ENCODE measurements around the gene EFCAB9. TPM values are rescaled to one million over a fixed set of nuclear protein-coding genes. Genes with fewer than 3 reads are reported as not detected.

EFCAB9 gene
- polyA plus RNA-seq, 2 of the 4 experiments (the other 2 are of a cell fraction) = not detected

DNA sequence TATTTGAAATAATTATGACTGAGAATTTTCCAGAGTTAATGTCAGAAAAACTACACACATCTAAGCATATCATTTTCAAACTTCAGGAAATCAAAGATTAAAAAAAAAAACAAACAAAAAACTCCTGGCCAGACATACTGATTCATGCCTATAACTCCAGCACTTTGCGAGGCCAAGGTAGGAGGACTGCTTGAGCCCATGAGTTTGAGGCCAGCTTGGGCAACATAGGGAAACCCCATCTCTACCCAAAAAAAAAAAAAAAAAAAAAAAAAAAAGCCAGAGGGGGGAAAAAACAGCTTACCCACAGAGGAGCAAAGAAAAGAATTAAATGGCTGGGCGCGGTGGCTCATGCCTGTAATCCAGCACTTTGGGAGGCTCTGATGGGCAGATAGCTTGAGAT lies 22.4 kb downstream of the EFCAB9 start:
- 94% methylated on average over 3 of the region's 3 CpGs for WGBS (ENCODE audit: missing lambda C conversion rate)
- CTCF ChIA-PET = no interaction called here
- no peak overlapping the region for H3K4me2 ChIP-seq
- no peak overlapping the region for H3K4me3 ChIP-seq
- H3K4me1 ChIP-seq = peaks cover 13% of the 10 kb centered on the region
- no peak overlapping the region for H3K27ac ChIP-seq
- DNase-seq (ENCODE audit: low read depth in 1 of 2, low spot score in 1 of 2) (no peak), ATAC-seq (peak in 1 of 2 experiments; percentile 36; a peak in 2 of 6 replicates), FAIRE-seq (no peak)
- no peak for TF ChIP-seq FOSB (CRISPR knock-in tag; IDR thresholded peaks at IDR 0.05)
- TF ChIP-seq SMC3 (IDR thresholded peaks at IDR 0.05) = no peak
- TF ChIP-seq ZC3H11A (IDR thresholded peaks at IDR 0.05) = no peak
- POLR2A ChIA-PET = no interaction called here
- H3K9me3 ChIP-seq = no peaks in the 10 kb centered on the region

DNA sequence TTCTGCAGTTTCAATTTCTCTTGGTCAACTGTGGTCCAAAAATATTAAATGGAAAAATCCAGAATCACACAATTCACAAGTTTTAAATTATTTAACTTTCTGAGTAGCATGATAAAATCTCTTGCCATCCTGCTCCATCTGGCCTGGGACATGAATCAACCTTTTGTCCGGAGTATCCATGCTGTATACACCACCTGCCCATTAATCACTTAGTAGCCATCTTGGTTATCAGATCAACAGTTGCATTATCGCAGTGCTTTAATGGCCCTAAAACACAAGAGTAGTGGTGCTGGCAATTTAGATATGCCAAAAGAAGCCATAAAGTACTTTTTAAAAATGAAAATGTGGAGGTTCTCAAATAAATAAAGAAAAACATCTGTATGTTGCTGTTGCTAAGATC lies 25.3 kb downstream of the EFCAB9 start:
- H3K27ac ChIP-seq = no peak overlapping the region
- H3K4me1 ChIP-seq = peaks cover 13% of the 10 kb centered on the region
- CTCF ChIA-PET = no interaction called here
- FAIRE-seq = no peak
- H3K4me2 ChIP-seq = no peak overlapping the region
- ATAC-seq = no peak
- DNase-seq (ENCODE audit: low read depth in 1 of 2, low spot score in 1 of 2) = no peak
- WGBS (ENCODE audit: missing lambda C conversion rate) = 95% methylated on average over 2 of the region's 2 CpGs
- H3K4me3 ChIP-seq = no peak overlapping the region
- no peaks in the 10 kb centered on the region for H3K9me3 ChIP-seq
- TF ChIP-seq ZFP36 (IDR thresholded peaks at IDR 0.05; ENCODE audit: borderline replicate concordance, partially characterized antibody) (no peak), BHLHE40 (IDR thresholded peaks at IDR 0.05; ENCODE audit: low read depth, low read length) (no peak), RARB (CRISPR knock-in tag; IDR thresholded peaks at IDR 0.05) (no peak), ZC3H11A (IDR thresholded peaks at IDR 0.05) (no peak), FOSB (CRISPR knock-in tag; IDR thresholded peaks at IDR 0.05) (no peak), NR3C1 (IDR thresholded peaks at IDR 0.05) (no peak), ZSCAN20 (CRISPR knock-in tag; IDR thresholded peaks at IDR 0.05) (no peak), PBX3 (IDR thresholded peaks at IDR 0.05) (no peak), RAD21 (conservative IDR thresholded peaks at IDR 0.05 in 1 of 2, IDR thresholded peaks at IDR 0.05 in 1 of 2) (no peak), TP53 (CRISPR knock-in tag; IDR thresholded peaks at IDR 0.05) (no peak), KDM1A (IDR thresholded peaks at IDR 0.05; ENCODE audit: low read depth) (no peak), JUN (IDR thresholded peaks at IDR 0.05) (no peak)
- POLR2A ChIA-PET = no interaction called here

DNA sequence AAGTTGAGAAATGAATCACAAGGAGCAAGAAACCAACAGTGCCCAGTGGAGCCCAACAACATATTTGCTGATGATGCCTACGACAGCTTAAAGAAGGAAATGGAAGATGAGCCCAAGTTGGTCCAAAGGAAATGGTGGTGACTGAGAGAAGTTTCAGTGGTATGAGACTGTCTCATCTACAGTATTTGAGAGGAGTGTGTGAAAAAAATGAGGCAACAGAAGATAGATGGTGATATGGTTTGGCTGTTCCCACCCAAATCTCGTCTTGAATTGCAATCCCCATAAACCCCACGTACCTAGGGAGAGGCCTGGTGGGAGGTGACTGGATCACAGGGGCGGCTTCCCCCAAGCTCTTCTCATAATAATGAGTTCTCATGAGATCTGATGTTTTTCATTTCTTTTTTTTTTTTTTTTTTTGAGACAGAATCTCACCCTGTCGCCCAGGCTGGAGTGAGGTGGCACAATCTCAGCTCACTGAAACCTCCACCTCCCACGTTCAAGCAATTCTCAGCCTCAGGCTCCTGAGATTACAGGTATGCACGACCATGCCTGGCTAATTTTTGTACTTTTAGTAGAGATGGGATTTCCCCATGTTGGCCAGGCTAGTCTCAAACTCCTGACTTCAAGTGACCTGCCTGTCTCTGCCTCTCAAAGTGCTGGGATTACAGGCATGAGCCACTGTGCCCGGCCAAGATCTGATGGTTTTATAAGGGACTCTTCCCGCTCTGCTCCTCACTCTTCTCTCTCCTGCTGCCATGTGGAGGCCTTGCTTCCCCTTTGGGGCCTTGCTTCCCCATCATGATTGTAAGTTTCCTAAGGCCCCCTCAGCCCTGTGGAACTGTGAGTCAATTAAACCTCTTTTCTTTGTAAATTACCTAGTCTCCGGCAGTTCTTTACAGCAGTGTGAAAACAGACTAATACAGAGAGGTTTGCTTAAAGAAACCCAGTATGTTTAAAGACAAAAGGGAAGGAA lies 30.2 kb downstream of the EFCAB9 start:
- Histone ChIP-seq H3K4me3 (no peak overlapping the region), H3K27ac (no peak overlapping the region), H3K9me3 (no peaks in the 10 kb centered on the region), H3K4me2 (no peak overlapping the region), H3K4me1 (no peaks in the 10 kb centered on the region)
- no peak for ATAC-seq
- TF ChIP-seq FOXS1 (CRISPR knock-in tag; IDR thresholded peaks at IDR 0.05) (no peak), POLR2A (IDR thresholded peaks at IDR 0.05; ENCODE audit: low read length) (no peak), FOSB (CRISPR knock-in tag; IDR thresholded peaks at IDR 0.05) (no peak), HEYL (CRISPR knock-in tag; IDR thresholded peaks at IDR 0.05) (no peak), ELK1 (IDR thresholded peaks at IDR 0.05; ENCODE audit: low read depth, low read length) (no peak), PBX3 (IDR thresholded peaks at IDR 0.05) (no peak), CBX2 (IDR thresholded peaks at IDR 0.05; ENCODE audit: borderline replicate concordance, low read depth) (no peak)
- TF ChIP-seq, protein P1, sequence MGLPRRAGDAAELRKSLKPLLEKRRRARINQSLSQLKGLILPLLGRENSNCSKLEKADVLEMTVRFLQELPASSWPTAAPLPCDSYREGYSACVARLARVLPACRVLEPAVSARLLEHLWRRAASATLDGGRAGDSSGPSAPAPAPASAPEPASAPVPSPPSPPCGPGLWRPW (IDR thresholded peaks at IDR 0.05) = no peak
- 91% methylated on average over 10 of the region's 10 CpGs for WGBS (ENCODE audit: missing lambda C conversion rate)
- FAIRE-seq = no peak
- no peak for DNase-seq (ENCODE audit: low read depth in 1 of 2, low spot score in 1 of 2)
- ChIA-PET POLR2A (no interaction called here), CTCF (interaction anchor here (1.3 to 1.4 kb wide), 2 partner anchors 36 to 69 kb away, joined by 3 to 4 read pairs; partner anchors contain the start of gene STK10)
